HG03432 (cell line): ENCODE measurements around the gene ZNF536.
"Not testable (repeated sequence)": the region's sequence is repeated elsewhere in the genome, so short reads cannot be mapped to it uniquely, and the experiment has no call there.

ENCODE experiments used
- ATAC-seq: cut with Tn5 transposase; IDR thresholded peaks from one replicate; pipeline ENCODE4 v1.9.1; 2021; ENCODE audit warnings: mild to moderate bottlenecking, moderate library complexity; ENCODE audit not compliant: unreplicated experiment

Gene ZNF536

DNA sequence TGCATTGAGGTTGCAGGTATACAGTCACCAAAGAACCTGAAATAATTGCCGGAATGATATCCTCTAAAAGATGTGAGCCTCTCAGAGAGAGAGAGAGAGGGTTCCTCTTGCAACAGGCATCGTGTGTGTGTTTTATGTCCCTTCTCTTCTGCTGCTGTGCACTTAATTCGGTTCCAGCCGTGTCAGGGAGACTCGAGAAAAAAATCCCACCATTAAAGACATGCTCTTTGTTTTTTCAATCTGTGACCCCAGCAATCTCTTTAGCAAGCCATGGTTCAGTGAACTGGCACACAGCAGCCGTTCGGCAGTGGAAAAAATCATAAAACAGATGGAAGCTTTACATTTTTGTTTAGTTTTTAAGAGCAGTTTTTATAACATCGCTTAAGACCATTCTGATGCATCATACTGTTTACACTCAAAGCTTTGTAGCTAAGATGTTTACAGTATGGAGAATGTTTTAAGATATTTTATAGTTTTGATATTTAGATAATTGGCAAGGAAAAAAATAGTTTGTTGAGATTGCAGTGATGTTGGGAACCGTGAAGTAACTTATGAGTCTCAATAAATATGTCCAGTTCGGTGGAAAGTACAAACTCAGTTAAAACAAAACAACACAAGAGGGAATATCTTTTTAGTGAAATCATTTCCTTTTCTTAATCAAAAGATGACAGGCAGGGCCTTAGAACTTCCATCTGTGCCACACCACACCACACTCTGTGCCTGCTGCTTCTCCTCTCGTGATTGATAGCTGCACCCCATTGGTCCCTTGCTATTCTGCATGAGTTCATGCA is 31.2 kb upstream of the ZNF536 start:
- no peak for ATAC-seq

DNA sequence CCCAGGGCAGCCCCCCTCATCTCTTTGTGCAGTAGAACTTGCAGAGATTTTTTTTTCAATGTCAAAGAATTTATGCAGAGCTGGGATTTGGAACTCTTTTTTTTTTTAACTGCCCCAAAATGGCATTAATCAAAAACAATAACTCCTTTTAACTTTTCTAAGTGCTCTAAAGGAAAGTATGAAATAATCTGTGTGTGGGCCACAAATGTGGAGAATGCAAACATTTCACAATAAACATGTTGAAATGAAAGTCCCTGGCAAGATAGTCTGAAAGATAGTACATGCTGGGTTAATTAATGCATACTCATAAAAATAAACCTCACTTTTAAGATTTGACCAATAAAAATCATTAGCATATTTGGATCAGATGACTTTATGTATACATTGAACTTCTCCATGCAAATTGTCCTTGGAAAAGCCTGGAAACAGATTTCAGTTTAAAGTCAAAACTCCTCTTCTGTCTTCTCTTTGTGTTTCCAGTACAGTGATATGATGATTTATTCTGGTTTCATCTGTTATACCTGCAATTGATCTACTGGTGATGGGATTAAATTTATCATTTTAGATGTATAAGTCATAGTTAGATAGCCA is 30.5 kb upstream of the ZNF536 start:
- ATAC-seq, result no peak

DNA sequence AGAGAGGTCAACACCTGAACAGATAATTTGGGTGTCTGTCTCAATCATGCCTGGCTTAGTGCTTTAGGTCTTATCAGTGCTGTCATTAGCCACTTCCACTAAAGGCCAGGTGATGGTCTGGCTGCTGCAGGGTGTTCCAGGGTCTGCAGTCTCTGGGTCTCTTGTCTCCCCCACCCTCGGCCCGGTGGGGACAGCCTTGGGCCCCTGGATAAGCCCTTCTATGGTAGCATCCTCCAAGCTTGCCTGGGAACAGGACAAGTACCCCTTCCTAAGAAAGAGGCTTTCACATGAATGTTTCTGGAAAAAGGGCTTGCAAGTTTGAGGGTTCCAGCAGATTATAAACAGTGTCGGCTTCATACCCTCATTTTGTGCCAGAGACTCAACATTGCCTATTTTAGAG is 29.3 kb upstream of the ZNF536 start:
- ATAC-seq, result no peak

DNA sequence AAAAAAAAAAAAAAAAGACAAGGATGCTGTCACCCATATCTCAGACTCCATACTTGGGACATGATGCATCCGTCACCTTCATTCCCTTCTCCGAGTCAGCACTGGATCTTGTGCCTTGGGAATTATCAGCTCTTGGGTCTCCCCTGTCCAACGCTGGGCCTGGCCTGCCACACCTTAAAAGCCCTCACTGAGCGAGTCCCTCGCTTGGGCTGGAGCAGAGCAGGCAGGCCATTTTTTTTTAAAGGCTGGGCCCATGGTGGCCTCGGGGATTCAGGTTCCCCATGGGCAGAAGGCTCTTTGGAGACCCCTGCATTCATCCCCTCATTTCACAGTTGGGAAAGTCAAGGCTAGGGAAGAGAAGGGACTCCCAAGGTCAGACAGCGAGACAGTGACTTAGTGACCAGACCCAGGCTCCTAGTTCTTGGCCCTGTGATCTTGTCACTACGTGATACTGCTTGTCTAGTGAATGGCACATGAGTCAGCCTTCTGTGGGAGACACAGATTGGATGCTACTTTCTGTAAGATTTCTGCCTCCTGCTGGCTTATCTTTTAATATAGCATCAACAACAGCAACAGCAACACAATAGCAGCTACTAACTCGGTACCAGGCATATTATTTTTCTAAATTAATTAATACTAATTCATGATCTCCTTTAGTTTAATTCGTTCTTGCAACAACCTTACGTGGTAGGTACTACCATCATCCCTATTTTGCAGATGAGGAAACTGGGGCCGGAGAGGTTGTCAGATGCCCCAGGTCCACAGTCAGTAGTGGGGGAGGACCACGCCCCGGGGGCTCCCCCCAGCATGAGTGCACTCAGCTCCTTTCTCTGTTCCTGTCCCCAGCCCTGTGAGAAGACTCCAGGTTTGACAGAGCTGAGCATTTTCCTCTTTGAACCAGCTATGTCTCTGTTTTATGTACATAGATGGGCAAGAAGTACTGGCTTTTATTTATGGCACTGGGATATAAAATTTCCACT is 27.4 kb upstream of the ZNF536 start:
- no peak for ATAC-seq

DNA sequence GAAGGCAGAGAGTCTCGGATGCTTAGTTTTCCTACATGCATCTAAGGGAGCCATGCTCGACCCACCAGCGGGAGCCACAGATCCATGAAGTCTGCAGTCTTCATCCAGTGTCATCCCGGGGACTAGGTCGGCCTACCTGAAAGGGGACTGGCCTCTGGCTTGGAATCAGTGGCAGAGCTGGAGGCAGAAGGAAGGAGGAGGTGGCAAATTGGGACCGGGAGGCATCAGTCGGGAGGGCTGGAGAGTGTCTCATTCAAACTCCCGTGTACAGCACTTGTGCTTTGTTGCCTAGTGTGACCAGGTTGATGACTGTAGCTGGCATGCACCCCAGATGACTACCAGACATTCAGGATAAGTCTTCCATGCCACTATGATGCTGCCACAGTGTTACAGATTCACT is 26.5 kb upstream of the ZNF536 start:
- ATAC-seq, result no peak

DNA sequence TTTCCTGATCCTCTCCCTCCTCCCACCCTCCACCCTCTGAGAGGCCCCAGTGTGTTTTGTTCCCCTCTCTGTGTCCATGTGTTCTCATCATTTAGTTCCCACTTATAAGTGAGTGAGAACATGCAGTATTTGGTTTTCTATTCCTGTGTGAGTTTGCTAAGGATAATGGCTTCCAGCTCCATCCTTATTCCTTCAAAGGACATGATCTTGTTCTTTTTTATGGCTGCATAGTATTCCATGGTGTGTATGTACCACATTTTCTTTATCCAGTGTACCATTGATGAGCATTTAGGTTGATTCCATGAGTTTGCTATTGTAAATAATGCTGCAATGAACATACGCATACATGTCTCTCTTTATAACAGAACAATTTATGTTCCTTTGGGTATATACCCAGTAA is 25.7 kb upstream of the ZNF536 start:
- not testable (repeated sequence) for ATAC-seq

DNA sequence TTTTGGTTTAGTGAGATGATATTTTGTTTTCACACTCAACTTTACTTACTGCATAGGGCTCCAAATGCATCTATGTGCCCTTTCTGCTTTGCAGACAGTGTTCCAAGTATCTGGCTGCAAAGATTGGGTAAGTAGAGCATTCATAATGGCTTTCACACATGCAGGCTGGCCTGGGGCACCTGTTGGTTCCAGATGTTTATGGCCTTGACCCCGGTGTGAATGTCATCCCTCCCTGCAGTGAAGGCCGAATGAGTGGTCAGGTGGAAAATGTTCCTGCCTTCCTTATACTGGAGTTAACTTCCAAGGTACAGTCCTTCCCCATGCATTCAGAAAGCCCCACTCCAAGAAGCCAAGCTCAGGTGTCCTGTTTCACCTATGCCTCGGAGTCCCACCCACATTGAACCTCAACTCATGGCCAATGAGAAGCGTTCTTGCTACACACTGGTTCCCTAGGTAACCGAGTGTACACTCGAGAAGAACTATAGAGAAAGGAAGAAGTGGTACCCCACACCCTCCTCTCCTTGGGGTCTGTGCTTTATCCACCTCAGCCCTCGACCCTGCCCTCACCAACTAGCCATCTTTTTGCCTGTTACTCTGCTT is 23.0 kb upstream of the ZNF536 start:
- ATAC-seq, result no peak

DNA sequence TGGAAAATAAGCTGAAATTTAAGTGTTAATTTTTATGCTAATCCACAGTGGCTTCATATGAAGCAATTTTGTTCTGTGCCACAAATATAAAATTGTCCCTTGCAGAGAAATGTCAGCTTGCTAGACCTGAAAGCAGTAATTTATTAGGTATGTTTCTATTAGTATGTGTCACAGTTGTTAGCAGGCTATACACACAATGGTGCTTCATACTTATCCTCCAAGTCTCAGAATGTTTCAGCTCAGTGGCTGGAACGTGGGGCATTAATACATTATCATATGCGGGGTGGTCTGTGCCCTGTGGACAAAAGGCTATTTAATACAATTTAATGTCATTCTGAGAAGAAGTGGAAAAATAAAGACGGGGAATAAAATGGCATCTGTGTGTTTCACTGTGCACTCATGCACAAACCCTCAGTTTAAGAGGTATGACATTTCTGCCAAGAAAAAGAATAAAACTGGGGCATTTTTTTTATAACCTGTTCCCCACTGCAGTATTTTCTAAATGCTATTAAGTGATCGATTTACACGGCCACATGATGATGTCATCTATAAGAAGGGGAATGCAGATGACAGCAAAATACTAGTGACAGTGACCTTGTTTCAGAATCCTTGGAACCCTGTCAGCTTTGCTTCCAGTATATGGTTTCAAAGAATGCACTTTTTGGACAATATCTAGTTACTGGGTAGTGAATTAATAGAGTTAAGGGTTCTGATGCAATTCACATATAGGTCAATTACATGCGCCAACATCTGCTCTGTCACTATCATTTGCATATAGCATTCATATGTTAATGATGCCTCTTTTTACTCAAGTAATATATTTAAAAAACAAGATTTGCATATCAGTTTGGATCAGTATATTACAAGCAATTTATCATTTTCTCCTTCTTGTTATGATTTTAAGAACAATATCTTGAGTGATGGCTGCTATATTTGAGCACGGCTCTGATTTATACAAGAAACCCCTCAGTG is 21.2 kb upstream of the ZNF536 start:
- ATAC-seq, result no peak

DNA sequence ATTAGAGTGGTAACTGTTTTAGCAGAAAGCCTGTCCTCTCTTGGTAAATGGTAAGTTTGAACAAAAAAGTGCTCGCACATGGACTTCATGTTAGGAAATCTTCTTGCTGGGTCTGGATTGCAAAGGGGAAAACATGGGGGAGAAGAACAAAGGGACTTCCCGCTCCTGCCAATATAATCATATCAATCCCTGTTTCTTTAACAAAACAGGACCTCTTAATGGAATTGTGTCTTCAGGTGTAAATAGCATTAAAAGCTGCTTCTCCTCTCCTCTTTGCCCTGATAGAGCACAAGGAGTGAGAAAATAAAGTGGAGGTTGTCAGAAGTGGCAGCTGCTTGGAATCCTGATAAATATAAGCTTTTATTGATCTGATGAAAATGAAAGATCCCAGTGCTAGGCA is 20.4 kb upstream of the ZNF536 start:
- no peak for ATAC-seq

DNA sequence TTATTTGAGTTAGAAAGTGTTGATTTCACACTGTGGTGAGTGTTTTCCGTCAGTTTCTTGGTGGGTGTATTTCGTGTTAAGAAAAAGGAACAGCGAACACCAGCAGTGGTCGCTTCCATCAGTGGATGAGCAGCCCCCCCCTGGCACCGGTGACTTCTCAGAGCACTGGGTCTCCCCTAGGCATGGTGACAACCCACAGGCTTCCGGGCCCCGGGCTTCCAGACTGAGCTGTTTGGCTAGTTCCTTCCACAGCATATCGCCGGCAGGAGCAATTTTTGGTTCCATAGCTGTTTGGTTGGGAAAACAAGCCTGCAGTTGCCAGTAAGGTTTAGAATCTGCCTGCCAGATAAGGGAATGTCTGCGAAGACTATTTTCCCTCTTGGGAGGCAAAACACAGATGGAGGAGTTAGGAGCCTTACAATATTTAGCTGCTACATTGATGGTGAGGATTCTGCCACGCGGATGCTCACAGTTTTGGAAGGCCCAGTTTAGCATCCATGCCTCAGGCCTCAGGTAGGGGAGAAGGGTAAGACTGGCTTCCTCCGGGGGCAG is 18.7 kb upstream of the ZNF536 start:
- no peak for ATAC-seq

DNA sequence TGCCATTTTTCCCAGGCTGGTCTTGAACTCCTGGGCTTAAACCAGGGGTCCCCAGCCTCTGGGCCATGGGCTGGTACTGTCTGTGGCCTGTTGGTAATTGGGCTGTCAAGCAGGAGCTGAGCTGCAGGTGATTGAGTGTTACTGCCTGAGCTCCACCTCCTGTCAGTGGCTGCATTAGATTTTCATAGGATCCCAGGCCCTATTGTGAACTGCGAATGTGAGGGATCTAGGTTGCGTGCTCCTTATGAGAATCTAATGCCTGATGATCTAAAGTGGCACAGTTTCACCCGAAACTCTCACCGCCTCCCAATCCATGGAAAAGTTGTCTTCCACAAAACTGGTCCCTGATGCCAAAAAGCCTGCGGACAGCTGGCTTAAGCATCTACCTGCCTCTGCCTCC is 16.6 kb upstream of the ZNF536 start:
- ATAC-seq, result no peak

DNA sequence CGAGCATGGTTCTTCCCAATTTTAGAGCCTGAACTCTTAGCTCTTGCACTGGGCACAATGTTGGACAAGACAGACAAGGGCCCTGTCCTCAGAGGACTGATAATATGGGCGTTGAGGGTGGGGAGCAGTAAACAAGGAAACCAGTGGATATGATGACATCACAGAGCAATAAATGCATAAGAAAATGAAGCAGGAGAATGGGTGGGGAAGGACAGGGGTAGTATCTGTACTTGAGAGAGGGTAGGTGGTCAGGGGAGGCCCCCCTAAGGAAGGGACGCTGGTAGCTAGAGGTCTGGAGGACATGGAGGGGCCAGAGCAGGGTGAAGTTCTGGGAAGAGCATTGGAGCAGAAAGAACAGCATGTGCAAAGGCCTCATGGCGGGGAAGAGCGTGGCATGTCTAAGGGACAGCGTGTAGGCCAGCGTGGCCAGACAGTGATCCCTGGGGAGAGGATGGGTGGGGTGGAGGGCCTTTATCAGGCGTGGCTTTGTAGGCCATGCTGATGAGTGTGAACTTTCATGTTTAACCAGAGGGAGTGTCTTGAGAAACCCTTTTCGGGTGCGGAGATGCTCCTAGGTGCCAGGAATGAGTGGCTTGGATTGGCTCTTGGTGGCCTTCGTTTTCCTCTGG is 15.1 kb upstream of the ZNF536 start:
- no peak for ATAC-seq

DNA sequence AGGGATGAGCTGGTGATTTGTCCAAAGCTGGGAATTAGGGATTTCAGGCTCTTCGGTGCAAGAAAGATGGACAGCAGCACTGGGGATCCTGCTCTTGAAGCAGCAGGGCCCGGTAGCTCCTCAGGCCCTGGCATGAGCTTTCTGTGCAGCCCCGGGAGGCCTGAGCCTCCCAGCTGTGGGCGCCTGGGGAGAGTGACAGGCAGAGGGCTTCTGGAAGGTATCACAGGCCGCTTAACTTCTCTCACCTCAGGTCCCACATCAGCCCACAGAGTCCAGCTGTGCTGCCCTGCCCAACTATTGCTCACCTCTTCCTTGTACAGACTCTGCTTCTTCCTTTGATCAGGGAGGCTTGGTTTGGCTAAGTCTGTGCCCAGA is 14.6 kb upstream of the ZNF536 start:
- ATAC-seq, result no peak

DNA sequence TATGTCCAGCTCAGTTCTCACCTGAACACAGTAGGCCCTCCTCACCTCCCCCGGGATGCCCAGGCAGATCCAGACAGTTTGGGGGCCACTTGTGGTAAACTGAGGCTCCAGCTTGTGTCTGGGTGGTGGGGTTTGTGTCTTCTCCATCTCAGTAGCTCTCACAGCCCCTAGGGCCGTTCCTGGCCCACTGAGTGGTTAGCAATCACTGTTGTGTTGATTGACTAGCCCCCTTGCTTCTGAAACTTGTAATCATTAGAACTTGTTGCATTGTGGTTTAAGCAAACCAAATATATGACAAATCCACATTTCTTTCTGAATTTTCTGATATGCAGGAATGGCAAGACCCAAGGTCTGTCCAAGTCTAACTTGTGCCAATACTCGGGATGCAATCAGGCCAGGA is 13.9 kb upstream of the ZNF536 start:
- ATAC-seq, result no peak

DNA sequence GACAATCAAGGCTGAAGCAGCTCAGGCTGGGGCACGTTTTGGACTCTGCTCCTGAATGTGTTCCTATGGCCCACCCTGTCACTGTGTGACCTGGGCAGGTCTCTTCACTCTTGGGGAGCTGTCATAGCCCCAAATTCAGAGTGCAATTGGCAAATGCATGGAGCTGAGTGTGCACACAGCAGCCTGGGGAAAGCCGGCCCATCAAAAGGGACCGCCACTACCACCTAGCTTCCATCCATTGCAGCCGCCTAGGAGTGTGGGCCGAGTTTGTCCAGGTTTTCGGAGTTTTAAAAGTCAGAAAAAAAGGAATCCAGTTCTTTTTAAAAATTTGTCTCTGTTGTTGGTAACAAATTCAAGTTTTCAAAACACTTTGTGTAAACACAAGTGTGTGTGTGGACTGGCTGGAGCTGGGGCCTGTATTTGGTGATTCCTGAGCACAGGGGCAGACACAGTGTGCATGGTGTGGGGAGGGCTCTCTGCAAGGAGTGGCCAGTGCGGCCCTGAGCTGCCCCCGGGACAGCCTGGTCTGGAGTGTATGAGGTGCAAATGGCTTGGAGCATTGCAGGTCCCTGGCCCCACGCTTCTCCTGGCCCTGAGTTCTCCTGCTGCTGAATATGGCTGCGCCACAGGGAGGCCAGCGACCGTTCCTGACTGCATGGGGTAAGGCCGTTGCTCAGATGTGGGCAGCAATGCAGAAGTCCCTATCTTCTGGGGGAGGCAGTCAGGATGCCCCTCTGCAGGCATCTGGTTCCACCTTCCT is 13.2 kb upstream of the ZNF536 start:
- ATAC-seq, result no peak

DNA sequence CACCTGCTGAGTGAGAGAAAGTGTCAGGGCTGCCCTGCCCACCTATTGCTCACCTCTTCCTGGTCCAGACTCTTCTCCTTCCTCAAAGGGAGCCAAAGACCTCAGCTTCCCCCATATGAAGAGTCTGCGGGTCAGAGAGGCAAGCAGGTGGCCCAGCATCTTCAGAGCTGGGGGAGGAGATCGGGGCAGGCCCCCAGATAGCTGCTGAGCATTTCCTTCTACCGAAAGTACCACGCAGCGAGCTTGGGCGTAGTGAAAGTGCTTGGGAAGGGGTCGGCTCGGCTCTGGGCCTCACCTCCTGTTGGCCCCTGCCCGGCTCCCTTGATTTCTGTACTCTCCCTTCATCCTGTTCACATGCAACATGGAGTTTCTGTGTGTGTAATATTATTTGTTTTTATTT is 12.2 kb upstream of the ZNF536 start:
- no peak for ATAC-seq

DNA sequence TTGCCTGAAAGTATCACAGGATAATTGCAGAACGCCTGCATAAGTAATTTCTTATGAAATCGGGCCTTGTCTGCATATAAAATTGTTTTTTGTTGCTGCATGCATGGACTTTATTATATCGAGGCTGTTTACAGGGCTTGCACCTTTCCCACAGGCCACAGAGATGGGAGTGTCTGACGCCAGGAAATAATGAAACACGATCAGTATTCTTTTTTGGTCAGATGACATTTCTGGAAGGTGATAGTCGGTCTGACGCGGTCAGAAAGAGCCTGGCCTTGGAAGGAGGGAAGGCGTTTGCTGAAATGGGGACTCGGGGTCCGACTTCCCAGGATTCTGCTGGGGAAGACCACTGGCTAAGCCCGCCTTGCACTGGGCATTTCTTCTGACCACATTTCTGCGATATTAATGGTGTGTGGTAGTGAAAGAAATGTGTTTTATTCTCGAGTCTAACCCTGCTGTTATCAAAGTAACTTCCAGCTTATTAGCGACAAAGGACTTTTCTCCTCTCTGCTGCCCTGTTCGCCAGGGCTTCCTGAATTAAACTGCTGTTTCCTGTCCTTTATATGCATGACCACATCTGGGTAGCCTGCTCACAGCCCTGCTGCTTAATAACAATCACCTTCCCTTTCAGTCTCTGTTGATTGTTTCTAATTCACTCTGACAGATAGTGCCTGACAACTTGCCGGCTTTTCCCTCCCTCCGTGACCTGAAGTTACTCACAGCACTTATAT is 11.6 kb upstream of the ZNF536 start:
- no peak for ATAC-seq

DNA sequence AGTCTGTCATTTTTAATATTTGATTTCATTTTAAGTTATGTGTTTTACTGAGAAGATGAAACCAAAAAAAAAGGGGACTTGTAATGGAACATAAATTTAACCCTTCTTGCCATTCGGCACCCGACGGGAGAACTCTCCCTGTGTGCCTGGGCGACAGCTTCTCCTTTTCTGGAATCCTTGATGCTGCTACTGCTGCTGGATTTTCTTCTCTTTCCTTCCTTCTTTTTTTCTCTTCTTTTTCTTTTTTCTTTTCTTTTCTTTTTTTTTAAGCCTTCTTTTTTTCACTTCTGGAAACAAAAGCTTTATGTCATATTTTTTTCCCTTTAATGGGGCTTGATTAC is 11.1 kb upstream of the ZNF536 start:
- no peak for ATAC-seq
